Stimulated activated CD4-positive, alpha-beta T cell treated with anti-CD3 and anti-CD28 coated beads, TNF-alpha, amount 100 ng/mL, for 48 hours (primary cell): ENCODE data around the gene UBAP1.
"Not testable (repeated sequence)": the region's sequence is repeated elsewhere in the genome, so short reads cannot be mapped to it uniquely, and the experiment has no call there.

Experiments used
- DNase-seq, 3 donors: peaks; one replicate each; pipeline ENCODE4 v3.0.0-alpha.2; 2020; ENCODE audit warnings: low read depth in 3 of 3

The UBAP1 gene

GRCh38 chr9:34178436-34179212 lies at the start of gene UBAP1:
Gene UBAP1 (plus strand): TSS chr9:34179043. CDS start chr9:34220915, 41,872 bp downstream.
- peak; percentile 89 to 94 (median 92) for DNase-seq

DNA sequence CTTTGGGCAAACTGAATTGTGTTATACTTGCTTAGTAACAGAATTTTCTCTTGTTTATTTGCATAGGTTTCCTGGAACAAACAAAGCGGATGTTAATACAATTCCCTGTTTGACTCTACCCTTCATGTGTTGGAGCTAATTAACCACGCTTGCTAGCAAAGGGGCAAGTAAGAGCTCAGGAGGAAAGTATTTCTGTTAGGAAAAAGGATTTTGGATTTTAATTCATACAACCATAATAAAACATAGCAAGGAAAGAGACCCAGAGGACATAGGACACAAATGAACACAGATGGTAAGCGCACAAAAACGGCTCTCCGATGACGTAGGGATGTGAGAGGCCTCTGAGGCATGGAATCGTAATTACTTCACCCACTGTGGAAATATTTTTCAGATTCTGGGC lies 47.3 kb upstream of the UBAP1 start:
- DNase-seq: no peak

GRCh38 chr9:34133436-34133949 lies 45.4 kb upstream of the UBAP1 start:
- no peak for DNase-seq

- no peak for DNase-seq
Observed at GRCh38 chr9:34134521-34134920, 44.3 kb upstream of the UBAP1 start.

GRCh38 chr9:34138644-34139043 lies 40.2 kb upstream of the UBAP1 start:
- not testable (repeated sequence) for DNase-seq

DNA sequence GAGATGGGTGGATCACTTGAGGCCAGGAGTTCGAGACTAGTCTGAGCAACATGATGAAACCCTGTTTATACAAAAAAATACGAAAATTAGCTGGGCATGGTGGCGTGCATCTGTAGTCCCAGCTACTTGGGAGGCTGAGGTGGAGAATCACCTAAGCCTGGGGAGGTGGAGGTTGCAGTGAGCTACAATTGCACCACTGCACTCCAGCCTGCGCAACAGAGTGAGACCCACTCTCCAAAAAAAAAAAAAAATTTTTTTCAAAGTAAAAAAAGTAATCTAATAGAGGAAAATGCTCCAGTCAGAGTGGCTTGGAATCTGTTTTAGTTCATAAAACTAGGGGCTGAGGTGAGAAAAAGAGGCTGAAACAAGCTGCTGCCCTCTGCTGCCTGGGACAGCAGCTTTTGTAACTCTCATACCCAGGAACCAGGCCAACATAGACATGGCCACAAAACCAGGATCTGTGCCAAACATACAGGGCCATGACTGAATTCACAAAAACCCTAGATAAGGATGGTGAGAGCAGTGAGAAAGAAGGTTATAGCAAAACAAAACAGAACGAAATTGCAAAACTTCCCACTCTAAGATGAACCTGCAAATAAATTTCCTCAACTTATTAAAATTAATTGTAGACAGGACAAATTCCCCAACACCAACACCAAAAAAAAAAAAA lies 39.2 kb upstream of the UBAP1 start:
- no peak for DNase-seq

- DNase-seq: no peak
Observed at GRCh38 chr9:34140853-34141252, 38.0 kb upstream of the UBAP1 start.

DNA sequence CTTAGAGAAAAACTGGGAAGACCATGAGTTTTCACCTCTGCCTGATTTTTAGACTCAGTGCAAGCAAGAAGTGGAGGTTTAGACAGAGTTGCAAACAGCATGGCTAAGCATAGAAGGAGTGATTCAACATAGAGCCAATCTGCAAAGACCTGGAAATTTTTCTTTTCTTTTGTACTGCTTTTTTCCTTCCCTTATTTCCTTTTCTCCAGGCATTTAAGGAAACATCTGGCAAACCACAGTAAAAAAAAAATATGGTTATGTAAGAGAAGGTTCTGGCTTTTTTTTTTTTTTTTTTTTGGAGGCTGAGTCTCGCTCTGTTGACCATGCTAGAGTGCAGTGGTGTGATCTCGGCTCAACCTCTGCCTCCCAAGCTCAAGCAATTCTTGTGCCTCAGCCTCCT lies 35.7 kb upstream of the UBAP1 start:
- no peak for DNase-seq

DNA sequence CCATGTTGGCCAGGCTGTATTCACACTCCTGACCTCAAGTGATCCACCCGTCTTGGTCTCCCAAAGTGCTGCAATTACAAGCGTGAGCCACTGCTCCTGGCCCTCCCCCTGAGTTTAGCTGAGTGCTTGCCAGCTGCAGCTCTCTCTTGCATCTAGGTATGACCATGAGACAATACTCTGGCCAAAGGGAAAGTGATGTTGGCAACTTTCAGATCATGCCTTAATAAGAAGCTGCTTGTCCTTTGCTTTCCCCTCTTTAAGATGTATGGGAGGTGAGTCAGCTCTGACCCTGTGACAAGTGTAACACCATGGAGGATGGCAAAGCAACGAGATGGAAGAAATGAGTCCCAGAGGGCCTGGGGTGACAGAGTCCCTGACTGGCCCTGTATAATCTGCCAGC lies 33.7 kb upstream of the UBAP1 start:
- no peak for DNase-seq

- no peak for DNase-seq
Observed at GRCh38 chr9:34151398-34151797, 27.4 kb upstream of the UBAP1 start.

- DNase-seq: no peak
Observed at GRCh38 chr9:34154057-34154456, 24.8 kb upstream of the UBAP1 start.

- DNase-seq: no peak
Observed at GRCh38 chr9:34157318-34157717, 21.5 kb upstream of the UBAP1 start.

DNA sequence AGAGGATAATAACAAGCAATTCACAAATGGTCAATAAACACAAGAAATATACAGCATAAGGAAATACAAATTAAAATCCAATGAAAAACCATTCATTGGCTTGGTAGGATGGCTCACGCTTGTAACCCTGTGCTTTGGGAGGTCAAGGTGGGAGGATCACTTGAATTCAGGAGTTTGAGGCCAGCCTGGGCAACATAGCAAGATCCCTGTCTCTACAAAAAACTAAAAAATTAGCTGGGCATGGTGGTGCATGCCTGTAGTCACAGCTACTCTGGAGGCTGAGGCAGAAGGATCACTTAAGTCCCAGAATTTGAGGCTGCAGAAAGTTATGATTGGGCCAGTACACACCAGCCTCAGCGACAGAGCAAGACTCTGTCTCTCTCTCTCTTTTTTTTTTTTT lies 20.9 kb upstream of the UBAP1 start:
- no peak for DNase-seq

DNA sequence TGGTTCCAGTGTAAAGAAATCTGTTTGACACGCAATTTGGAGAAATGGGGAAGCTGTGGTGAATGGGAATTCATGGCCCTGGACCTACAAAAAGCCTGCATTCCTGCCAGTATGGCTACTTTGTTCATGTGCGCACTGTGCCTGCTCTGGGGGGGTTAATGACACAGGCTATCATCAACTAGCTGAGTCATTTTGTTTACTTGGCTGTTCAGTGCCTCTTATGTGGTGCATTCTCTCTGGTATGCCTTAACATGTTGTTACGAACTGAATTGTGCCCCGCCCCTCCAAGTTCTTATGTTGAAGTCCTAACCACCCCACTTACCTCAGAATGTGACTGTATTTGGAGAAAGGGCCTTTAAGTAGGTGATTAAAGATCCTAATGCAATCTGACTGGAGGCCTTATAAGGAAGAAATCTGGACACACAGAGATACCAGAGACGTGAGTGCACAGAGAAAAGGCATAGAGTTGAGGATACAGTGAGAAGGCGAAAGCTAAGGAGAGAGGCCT lies 20.4 kb upstream of the UBAP1 start:
- no peak for DNase-seq

- DNase-seq: no peak
Observed at GRCh38 chr9:34163434-34163833, 15.4 kb upstream of the UBAP1 start.

- DNase-seq: no peak
Observed at GRCh38 chr9:34169125-34169524, 9.7 kb upstream of the UBAP1 start.

DNA sequence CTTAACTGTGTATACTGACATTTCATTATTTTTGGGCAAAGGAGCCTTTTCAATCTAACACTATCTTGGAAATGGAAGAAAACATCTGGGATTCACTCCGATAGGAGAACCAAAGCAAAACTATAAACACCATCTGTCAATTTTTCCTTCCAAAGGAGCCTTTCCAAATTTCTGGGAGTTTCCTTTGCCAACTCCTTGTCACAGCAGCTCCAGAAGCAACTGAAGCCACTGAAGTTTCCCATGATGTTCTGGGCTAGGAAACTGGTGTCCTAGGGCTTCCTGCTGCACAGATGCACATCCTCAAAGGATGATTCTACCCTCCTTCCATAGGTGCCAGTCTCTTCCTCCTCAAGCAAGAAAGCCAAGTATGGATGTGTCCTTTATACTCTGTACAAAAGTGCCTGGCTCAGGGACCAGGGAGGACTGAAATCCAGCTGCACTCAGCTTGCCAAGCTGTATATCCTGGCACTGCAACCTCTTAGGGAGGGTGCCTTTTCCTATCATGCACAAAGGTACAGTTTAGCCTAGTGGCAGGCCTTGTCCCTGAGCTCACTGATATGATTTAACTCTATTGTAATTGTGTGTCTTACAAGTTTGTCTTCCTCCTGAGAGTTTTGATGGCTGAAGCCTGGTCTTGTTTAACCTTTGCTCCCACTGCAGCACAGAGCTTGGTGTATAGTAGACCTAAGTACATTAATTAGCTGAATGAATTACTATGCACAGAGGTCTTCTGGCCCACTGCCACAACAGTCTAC lies 8.4 kb upstream of the UBAP1 start:
- no peak for DNase-seq

DNA sequence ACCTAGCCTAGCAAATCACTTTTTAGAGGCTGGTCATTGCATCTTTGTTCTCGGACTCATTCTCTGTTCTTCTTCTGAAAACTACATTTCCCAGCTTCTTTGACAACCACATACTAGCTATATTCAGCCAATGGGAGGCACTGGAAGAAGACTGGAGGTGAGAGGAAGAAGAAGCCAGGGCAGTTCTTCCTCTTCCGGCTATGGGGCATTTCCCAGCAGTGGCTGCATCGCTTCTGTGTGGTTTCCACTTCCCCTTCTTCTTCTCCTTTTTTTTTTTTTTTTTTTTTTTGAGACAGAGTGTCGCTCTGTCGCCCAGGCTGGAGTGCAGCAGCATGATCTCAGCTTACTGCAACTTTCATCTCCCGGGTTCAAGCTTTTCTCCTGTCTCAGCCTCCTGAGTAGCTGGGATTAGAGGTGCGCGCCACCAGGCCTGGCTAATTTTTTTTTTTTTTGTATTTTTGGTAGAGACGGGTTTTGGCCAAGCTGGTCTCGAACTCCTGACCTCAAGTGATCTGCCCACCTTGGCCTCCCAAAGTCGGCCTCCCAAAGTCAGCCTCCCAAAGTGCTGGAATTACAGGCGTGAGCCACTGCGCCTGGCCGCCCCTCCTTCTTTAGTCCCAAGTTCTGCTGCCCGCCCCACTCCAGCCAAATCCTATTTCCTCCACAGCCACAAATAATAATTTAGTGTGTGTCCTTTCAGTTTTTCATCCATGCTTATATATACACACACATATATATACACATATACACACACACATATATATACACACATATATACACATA lies 6.9 kb upstream of the UBAP1 start:
- no peak for DNase-seq

- DNase-seq: no peak
Observed at GRCh38 chr9:34176089-34176488, 2.8 kb upstream of the UBAP1 start.

DNA sequence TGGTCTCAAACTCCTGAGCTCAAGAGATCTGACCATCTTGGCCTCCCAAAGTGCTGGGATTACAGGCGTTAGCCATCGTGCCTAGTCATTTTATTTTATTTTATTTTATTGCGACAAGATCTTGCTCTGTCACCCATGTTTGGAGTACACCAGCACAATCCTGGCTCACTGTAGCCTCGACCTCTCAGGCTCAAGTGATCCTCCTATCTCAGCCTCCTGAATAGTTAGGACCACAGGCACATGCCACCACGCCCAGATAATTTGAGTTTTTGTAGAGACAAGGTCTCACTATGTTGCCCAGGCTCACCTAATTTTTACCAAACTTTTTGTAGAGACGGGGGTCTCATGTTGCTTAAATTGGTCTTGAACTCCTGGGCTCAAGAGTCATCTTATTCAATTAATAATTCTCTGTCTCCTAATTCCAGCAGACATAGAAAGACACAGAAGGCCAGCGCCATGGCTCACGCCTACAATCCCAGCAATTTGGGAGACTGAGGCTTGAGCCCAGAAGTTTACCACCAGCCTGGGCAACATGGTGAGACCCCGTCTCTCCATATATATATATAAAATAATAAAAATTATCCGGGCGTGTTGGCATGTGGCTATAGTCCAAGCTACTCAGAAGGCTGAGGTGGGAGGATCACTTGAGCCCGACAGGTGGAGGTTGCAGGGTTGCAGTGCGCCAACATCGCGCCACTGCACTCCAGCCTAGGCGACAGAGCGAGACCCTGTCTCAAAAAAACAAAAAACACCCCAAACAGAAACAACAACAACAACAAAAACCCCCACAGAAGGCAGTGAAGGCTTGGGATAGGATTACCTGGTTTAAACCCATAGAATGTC lies 1.0 kb upstream of the UBAP1 start:
- no peak for DNase-seq
